ENCODE data around the gene SWT1. TPM values are rescaled to one million over a fixed set of nuclear protein-coding genes. Genes with fewer than 3 reads are reported as not detected.

SWT1 gene
- total RNA-seq, 1 experiment from 2014 or later, result 2.1 TPM

- Histone ChIP-seq H3K9me3 (ENCODE audit: control insufficient read depth, insufficient read depth, low read depth, low read length) (no peaks in the 10 kb centered on the region), H3K36me3 (ENCODE audit: control insufficient read depth, insufficient read depth, low read length) (no peaks in the 10 kb centered on the region), H3K4me3 (ENCODE audit: low read depth in 2 of 2, low read length in 2 of 2) (no peak overlapping the region), H3K4me1 (ENCODE audit: control insufficient read depth, insufficient read depth, low read length) (no peaks in the 10 kb centered on the region), H3K27me3 (ENCODE audit: control insufficient read depth, insufficient read depth, low read length) (no peaks in the 10 kb centered on the region), H3K27ac (ENCODE audit: low read length) (no peak overlapping the region)
- in situ Hi-C loops (cut with HindIII; ENCODE audit: low pct_unique_long_range_greater_than_20kb, low sequenced_read_pairs) (no loop called here), intact Hi-C loops (cut with micrococcal nuclease; ENCODE audit: unreplicated experiment) (no loop called here)
- no peak for DNase-seq (ENCODE audit: low read depth, low spot score)
- CTCF ChIA-PET, result no interaction called here
- ATAC-seq, result no peak
- POLR2A ChIA-PET, result no interaction called here
- TF ChIP-seq REST (IDR thresholded peaks at IDR 0.05; ENCODE audit: insufficient read depth in 1 of 2, low read depth in 2 of 2, low read length in 1 of 2), result no peak
- TF ChIP-seq POLR2AphosphoS5 (IDR thresholded peaks at IDR 0.05; ENCODE audit: low read depth, low read length), result no peak
- no peak for TF ChIP-seq TCF7L2 (IDR thresholded peaks at IDR 0.05; ENCODE audit: low read depth, low read length)
- no peak for TF ChIP-seq CTCF (IDR thresholded peaks at IDR 0.05)
- TF ChIP-seq SIN3A (IDR thresholded peaks at IDR 0.05; ENCODE audit: borderline replicate concordance, insufficient read depth, low read depth, low read length), result no peak
- no TSS peak for BruUV-seq (replicated peaks)
Measured at GRCh38 chr1:185334182-185334581, 177.2 kb downstream of the SWT1 start.

- DNase-seq (ENCODE audit: low read depth, low spot score) (no peak), ATAC-seq (no peak)
- Histone ChIP-seq H3K27ac (ENCODE audit: low read length) (no peak overlapping the region), H3K4me3 (ENCODE audit: low read depth in 2 of 2, low read length in 2 of 2) (no peak overlapping the region), H3K27me3 (ENCODE audit: control insufficient read depth, insufficient read depth, low read length) (no peaks in the 10 kb centered on the region), H3K36me3 (ENCODE audit: control insufficient read depth, insufficient read depth, low read length) (no peaks in the 10 kb centered on the region), H3K9me3 (ENCODE audit: control insufficient read depth, insufficient read depth, low read depth, low read length) (no peaks in the 10 kb centered on the region), H3K4me1 (ENCODE audit: control insufficient read depth, insufficient read depth, low read length) (no peaks in the 10 kb centered on the region)
- BruUV-seq (replicated peaks), result no TSS peak
- TF ChIP-seq SIN3A (IDR thresholded peaks at IDR 0.05; ENCODE audit: borderline replicate concordance, insufficient read depth, low read depth, low read length), result no peak
- no peak for TF ChIP-seq POLR2AphosphoS5 (IDR thresholded peaks at IDR 0.05; ENCODE audit: low read depth, low read length)
- ChIA-PET POLR2A (interaction anchor here (0.5 to 0.6 kb wide), 2 partner anchors 21 to 228 kb away, joined by 3 read pairs; no protein-coding TSS in a partner anchor), CTCF (interaction anchor here (0.7 kb wide), 1 partner anchor 259 kb away, joined by 4 read pairs; no protein-coding TSS in a partner anchor)
- intact Hi-C loops (cut with micrococcal nuclease; ENCODE audit: unreplicated experiment), result no loop called here
- in situ Hi-C loops (cut with HindIII; ENCODE audit: low pct_unique_long_range_greater_than_20kb, low sequenced_read_pairs), result no loop called here
Measured at GRCh38 chr1:185337246-185337645, 180.3 kb downstream of the SWT1 start.

GRCh38 chr1:185338719-185339622 lies 182.0 kb downstream of the SWT1 start:
- in situ Hi-C loops (cut with HindIII; ENCODE audit: low pct_unique_long_range_greater_than_20kb, low sequenced_read_pairs), result no loop called here
- Histone ChIP-seq H3K27ac (ENCODE audit: low read length) (no peak overlapping the region), H3K36me3 (ENCODE audit: control insufficient read depth, insufficient read depth, low read length) (no peaks in the 10 kb centered on the region), H3K27me3 (ENCODE audit: control insufficient read depth, insufficient read depth, low read length) (no peaks in the 10 kb centered on the region), H3K4me1 (ENCODE audit: control insufficient read depth, insufficient read depth, low read length) (no peaks in the 10 kb centered on the region), H3K9me3 (ENCODE audit: control insufficient read depth, insufficient read depth, low read depth, low read length) (no peaks in the 10 kb centered on the region), H3K4me3 (ENCODE audit: low read depth in 2 of 2, low read length in 2 of 2) (no peak overlapping the region)
- intact Hi-C loops (cut with micrococcal nuclease; ENCODE audit: unreplicated experiment), result no loop called here
- POLR2A ChIA-PET, result no interaction called here
- DNase-seq (ENCODE audit: low read depth, low spot score) (no peak), ATAC-seq (no peak)
- TF ChIP-seq TCF7L2 (IDR thresholded peaks at IDR 0.05; ENCODE audit: low read depth, low read length) (no peak), SIN3A (IDR thresholded peaks at IDR 0.05; ENCODE audit: borderline replicate concordance, insufficient read depth, low read depth, low read length) (no peak), REST (IDR thresholded peaks at IDR 0.05; ENCODE audit: insufficient read depth in 1 of 2, low read depth in 2 of 2, low read length in 1 of 2) (no peak), POLR2AphosphoS5 (IDR thresholded peaks at IDR 0.05; ENCODE audit: low read depth, low read length) (no peak), CTCF (IDR thresholded peaks at IDR 0.05) (no peak)
- CTCF ChIA-PET, result no interaction called here
- no TSS peak for BruUV-seq (replicated peaks)

All from Panc1 (cell line).